MM.1S (cell line): Measurements from ENCODE around the gene FAM184A.

Experiments
- CTCF ChIP-seq: fragments of 300-600 bp; sonication (generic); IDR thresholded peaks from 2 replicates; pipeline ENCODE4 v1.5.1; 2016; ENCODE audit warnings: antibody characterized with exemption, low read length, mixed read lengths
- EZH2 ChIP-seq: fragments of 300-600 bp; sonication (generic); optimal IDR thresholded peaks from 2 replicates; pipeline ENCODE3; 2017; ENCODE audit warnings: low read depth, mild to moderate bottlenecking, antibody characterized with exemption, low read length, mixed read lengths

GRCh38 chr6:118931436-118931835, 147.0 kb downstream of the FAM184A start:
- TF ChIP-seq EZH2, result no peak
- TF ChIP-seq CTCF, result no peak
